B cell (primary cell): ENCODE data around the gene ARHGAP31. TPM values are rescaled to one million over a fixed set of nuclear protein-coding genes. Genes with fewer than 3 reads are reported as not detected.

Source experiments
- ATAC-seq: fragments of 200-7000 bp; cut with Tn5 transposase; one replicate; pipeline ENCODE4 v1.10.0; 2021; ENCODE audit warnings: low read depth, mild to moderate bottlenecking, moderate number of reproducible peaks, moderate library complexity
- CTCF ChIA-PET: fragments of 350-600 bp; sonication (Branson Sonifier 250); formaldehyde crosslinking; loops from one replicate; lab custom pipeline; 2021; ENCODE audit warnings: antibody characterized with exemption, inconsistent platforms; lab: Charles Lee
- POLR2A ChIA-PET: fragments of 350-600 bp; sonication (Branson Sonifier 250); formaldehyde crosslinking; loops from one replicate; lab custom pipeline; 2021; ENCODE audit warnings: antibody characterized with exemption; lab: Charles Lee
- DNase-seq: peaks from one replicate; pipeline ENCODE4 v3.0.0; 2013
- H2AFZ ChIP-seq: 2 replicates; pipeline ENCODE4 v1.6.1; 2012; ENCODE audit warnings: mild to moderate bottlenecking, low read depth, low read length; ENCODE audit not compliant: insufficient read depth, poor library complexity, severe bottlenecking
- H3K27ac ChIP-seq, 2 donors: 1 replicate in 1 of 2; 2 replicates in 1 of 2; pipeline ENCODE4 v1.5.1; 2012 to 2013; ENCODE audit warnings: low read length in 2 of 2, mild to moderate bottlenecking in 2 of 2, moderate library complexity in 1 of 2
- H3K27me3 ChIP-seq, 4 experiments: fragments of 200-600 bp in 1 of 4; sonication (generic) in 1 of 4; replicated peaks in 1 of 4; 1 replicate in 2 of 4; 2 replicates in 2 of 4; pipeline versions ENCODE4 v1.6.1 to v1.7.0; 2013 to 2016; ENCODE audit warnings: low read length in 3 of 4, mild to moderate bottlenecking in 2 of 4, mixed read lengths in 1 of 4, moderate library complexity in 1 of 4; ENCODE audit not compliant: insufficient read depth in 4 of 4, control insufficient read depth in 3 of 4; ENCODE audit errors: control extremely low read depth in 1 of 4
- H3K36me3 ChIP-seq, 2 experiments: replicated peaks in 1 of 2; 1 replicate in 1 of 2; 2 replicates in 1 of 2; pipeline versions ENCODE4 v1.6.1 to v1.7.1; 2013; ENCODE audit warnings: low read length in 1 of 2; ENCODE audit not compliant: insufficient read depth in 2 of 2, control insufficient read depth in 1 of 2; ENCODE audit errors: control extremely low read depth in 1 of 2, extremely low read depth in 1 of 2
- H3K4me1 ChIP-seq, 2 donors: fragments of 200-600 bp in 1 of 2; sonication (generic) in 1 of 2; 1 replicate in 1 of 2; 2 replicates in 1 of 2; pipeline versions ENCODE4 v1.5.1 to v1.6.1; 2013 to 2017; ENCODE audit warnings: low read length in 2 of 2; ENCODE audit not compliant: control insufficient read depth in 2 of 2, insufficient read depth in 2 of 2
- H3K4me2 ChIP-seq: replicated peaks from 2 replicates; pipeline ENCODE3; 2012; ENCODE audit warnings: mild to moderate bottlenecking, low read depth, low read length; ENCODE audit not compliant: poor library complexity, severe bottlenecking
- H3K4me3 ChIP-seq, 5 experiments: fragments of 200-600 bp in 1 of 5; sonication (generic) in 1 of 5; 1 replicate in 3 of 5; 2 replicates in 2 of 5; pipeline versions ENCODE4 v1.5.1 to v1.7.0; 2011 to 2016; ENCODE audit warnings: low read length in 4 of 5, mild to moderate bottlenecking in 4 of 5, low read depth in 2 of 5, control low read depth in 1 of 5, moderate library complexity in 1 of 5; ENCODE audit not compliant: insufficient read depth in 1 of 5; ENCODE audit errors: control extremely low read depth in 1 of 5, extremely low read depth in 1 of 5
- H3K79me2 ChIP-seq: fragments of 200-600 bp; sonication (generic); one replicate; pipeline ENCODE4 v1.6.0; 2016; ENCODE audit warnings: low read length; ENCODE audit not compliant: control insufficient read depth, insufficient read depth
- H3K9ac ChIP-seq: fragments of 200-600 bp; sonication (generic); 2 replicates; pipeline ENCODE4 v1.6.1; 2017; ENCODE audit warnings: mild to moderate bottlenecking, low read length, moderate library complexity
- H3K9me3 ChIP-seq, 3 donors: one replicate each; pipeline versions ENCODE4 v1.6.1 to v1.7.1; 2013; ENCODE audit warnings: low read length in 2 of 3; ENCODE audit not compliant: control insufficient read depth in 2 of 3, insufficient read depth in 1 of 3; ENCODE audit errors: control extremely low read depth in 1 of 3
- H4K20me1 ChIP-seq: 2 replicates; pipeline ENCODE4 v1.6.0; 2012; ENCODE audit warnings: mild to moderate bottlenecking, low read length; ENCODE audit not compliant: insufficient read depth, control insufficient read depth, poor library complexity, severe bottlenecking
- H3K27ac Mint-ChIP-seq: one replicate; pipeline ENCODE4 v1.8.0; 2021; ENCODE audit warnings: mixed read lengths
- H3K27me3 Mint-ChIP-seq: one replicate; pipeline ENCODE4 v1.8.0; 2021; ENCODE audit warnings: mixed read lengths
- H3K4me1 Mint-ChIP-seq: one replicate; pipeline ENCODE4 v1.8.0; 2021; ENCODE audit warnings: mixed read lengths
- H3K4me3 Mint-ChIP-seq: one replicate; pipeline ENCODE4 v1.8.0; 2021; ENCODE audit warnings: mixed read lengths
- H3K9me3 Mint-ChIP-seq: one replicate; pipeline ENCODE4 v1.8.0; 2022; ENCODE audit warnings: mixed read lengths; ENCODE audit not compliant: insufficient read depth
- CTCF ChIP-seq: fragments of 200-600 bp; IDR thresholded peaks from one replicate; pipeline ENCODE4 v1.8.0; 2022; ENCODE audit warnings: antibody characterized with exemption, mild to moderate bottlenecking
- EZH2 ChIP-seq: IDR thresholded peaks from 2 replicates; pipeline ENCODE4 v1.6.1; 2012; ENCODE audit warnings: borderline replicate concordance, low read depth, mild to moderate bottlenecking, moderate library complexity, low read length; ENCODE audit not compliant: insufficient read depth, poor library complexity, severe bottlenecking
- WGBS: methylation state at CpG from one replicate; pipeline ENCODE4 v1.1.5; 2013; ENCODE audit warnings: missing lambda C conversion rate; ENCODE audit not compliant: insufficient coverage; 5-methylcytosine and 5-hydroxymethylcytosine counted together
- intact Hi-C: fragments of 100-400 bp; cut with micrococcal nuclease; formaldehyde crosslinking; loops from one replicate; pipeline ENCODE4 v1.10.0; 2022
- polyA plus RNA-seq: library from polyadenylated mRNA; depleted of rRNA; stranded (reverse); fragments of >200 nt; gene quantifications from 2 replicates; pipeline ENCODE4 v1.2.3, GENCODE V29; 2012
- total RNA-seq, 2 donors: library from RNA; stranded (reverse); fragments of 120-200 nt in 1 of 2; gene quantifications; 1 replicate in 1 of 2; 2 replicates in 1 of 2; pipeline versions ENCODE4 v1.2.3 to v1.2.4, GENCODE V29; 2013 to 2022

Gene ARHGAP31
- total and polyA plus RNA-seq, 2 donors (not counting 1 experiment from before 2014, with no cell fraction given), result 3.5 to 7.8 TPM

GRCh38 chr3:119362010-119362409, 67.8 kb downstream of the ARHGAP31 start:
- POLR2A ChIA-PET, result no interaction called here
- Histone ChIP-seq H3K9me3 (no peaks in the 10 kb centered on the region), H4K20me1 (no peaks in the 10 kb centered on the region), H3K4me2 (no peak overlapping the region), H3K36me3 (peaks cover 0 to 2% of the 10 kb centered on the region in 2 experiments), H3K4me1 (peaks cover 11 to 16% of the 10 kb centered on the region in 2 donors), H3K4me3 (no peak overlapping the region), H3K79me2 (peaks cover 5% of the 10 kb centered on the region), H3K9ac (no peak overlapping the region), H3K27ac (no peak overlapping the region), H3K27me3 (no peaks in the 10 kb centered on the region), H2AFZ (no peak overlapping the region)
- CTCF ChIA-PET, result interaction anchor here (1.2 kb wide), 1 partner anchor 9 kb away, joined by 4 read pairs; no protein-coding TSS in a partner anchor
- intact Hi-C loops, result no loop called here
- H3K4me3 Mint-ChIP-seq, result no peak overlapping the region
- DNase-seq, result no peak
- ATAC-seq, result no peak
- no peak overlapping the region for H3K27ac Mint-ChIP-seq
- WGBS, result 94% methylated on average over 2 of the region's 2 CpGs
- no peaks in the 10 kb centered on the region for H3K27me3 Mint-ChIP-seq
- peaks cover 16% of the 10 kb centered on the region for H3K4me1 Mint-ChIP-seq
- H3K9me3 Mint-ChIP-seq, result no peaks in the 10 kb centered on the region
- TF ChIP-seq EZH2, result no peak
- no peak for TF ChIP-seq CTCF

- no peak overlapping the region for H3K4me3 Mint-ChIP-seq
- no peaks in the 10 kb centered on the region for H3K27me3 Mint-ChIP-seq
- Histone ChIP-seq H3K36me3 (peaks cover 0 to 2% of the 10 kb centered on the region in 2 experiments), H3K27ac (no peak overlapping the region), H3K9ac (no peak overlapping the region), H2AFZ (no peak overlapping the region), H3K4me2 (no peak overlapping the region), H3K4me1 (peaks cover 11 to 16% of the 10 kb centered on the region in 2 donors), H3K79me2 (peaks cover 5% of the 10 kb centered on the region), H3K9me3 (no peaks in the 10 kb centered on the region), H3K27me3 (no peaks in the 10 kb centered on the region), H3K4me3 (no peak overlapping the region), H4K20me1 (no peaks in the 10 kb centered on the region)
- WGBS, result 100% methylated on average over 3 of the region's 7 CpGs
- H3K4me1 Mint-ChIP-seq, result peaks cover 13% of the 10 kb centered on the region
- H3K9me3 Mint-ChIP-seq, result no peaks in the 10 kb centered on the region
- intact Hi-C loops, result no loop called here
- no peak for TF ChIP-seq CTCF
- no peak for TF ChIP-seq EZH2
- no peak for DNase-seq
- H3K27ac Mint-ChIP-seq, result no peak overlapping the region
- ChIA-PET CTCF (no interaction called here), POLR2A (no interaction called here)
- ATAC-seq, result no peak
Measured at GRCh38 chr3:119362940-119363725, 69.0 kb downstream of the ARHGAP31 start.
